H1 (cell line): ENCODE measurements around the gene RNF166. TPM values are rescaled to one million over a fixed set of nuclear protein-coding genes. Genes with fewer than 3 reads are reported as not detected.

Experiments
- CTCF ChIA-PET: fragments of 300-600 bp; sonication (Branson Sonifier 250); formaldehyde crosslinking; loops from one replicate; lab custom pipeline; 2021; ENCODE audit not compliant: partially characterized antibody; lab: Charles Lee
- POLR2A ChIA-PET: fragments of 300-600 bp; sonication (Branson Sonifier 250); formaldehyde crosslinking; loops from one replicate; lab custom pipeline; 2021; ENCODE audit warnings: inconsistent platforms; ENCODE audit not compliant: partially characterized antibody; lab: Charles Lee
- DNase-seq, 2 experiments: peaks; one replicate each; pipeline versions ENCODE4 v3.0.0 to v3.0.0-alpha.2; 2010 to 2022; ENCODE audit warnings: low spot score in 2 of 2, low read depth in 1 of 2, mixed read lengths in 1 of 2
- FAIRE-seq: peaks from 2 replicates; lab custom pipeline; 2011; peaks lifted over from hg19 to GRCh38; lab: Jason Lieb, UNC
- H2AFZ ChIP-seq: 2 replicates; pipeline ENCODE4 v1.8.1; 2012; ENCODE audit warnings: low read length, inconsistent platforms
- H2AK5ac ChIP-seq: 2 replicates; pipeline ENCODE4 v1.6.1; 2013; ENCODE audit warnings: low read depth, low read length
- H2BK120ac ChIP-seq: replicated peaks from 2 replicates; pipeline ENCODE3; 2013; ENCODE audit warnings: low read depth, low read length, inconsistent platforms
- H2BK12ac ChIP-seq: 2 replicates; pipeline ENCODE4 v1.6.1; 2013; ENCODE audit warnings: low read depth, low read length
- H2BK15ac ChIP-seq: 2 replicates; pipeline ENCODE4 v1.6.1; 2013; ENCODE audit warnings: low read length
- H2BK20ac ChIP-seq: 2 replicates; pipeline ENCODE4 v1.6.1; 2013; ENCODE audit warnings: low read length
- H2BK5ac ChIP-seq: 2 replicates; pipeline ENCODE4 v1.6.1; 2013; ENCODE audit warnings: low read depth, low read length
- H3K14ac ChIP-seq: 2 replicates; pipeline ENCODE4 v1.6.1; 2013; ENCODE audit warnings: inconsistent platforms; ENCODE audit not compliant: insufficient read length
- H3K18ac ChIP-seq: 2 replicates; pipeline ENCODE4 v1.6.1; 2013; ENCODE audit warnings: low read length; ENCODE audit errors: extremely low read depth
- H3K23ac ChIP-seq: 2 replicates; pipeline ENCODE4 v1.6.1; 2013; ENCODE audit warnings: inconsistent platforms; ENCODE audit not compliant: insufficient read length
- H3K23me2 ChIP-seq: 2 replicates; pipeline ENCODE4 v1.6.1; 2013; ENCODE audit warnings: low read depth, low read length
- H3K27ac ChIP-seq: 2 replicates; pipeline ENCODE4 v1.6.1; 2011; ENCODE audit warnings: low read depth, low read length, inconsistent platforms
- H3K27me3 ChIP-seq, 4 experiments: replicated peaks in 1 of 4; 1 replicate in 1 of 4; 2 replicates in 3 of 4; pipeline versions ENCODE4 v1.6.1 to v1.8.1; 2011 to 2013; ENCODE audit warnings: low read length in 3 of 4, mild to moderate bottlenecking in 3 of 4, inconsistent platforms in 2 of 4, mixed read lengths in 2 of 4, moderate library complexity in 1 of 4; ENCODE audit not compliant: control insufficient read depth in 3 of 4, insufficient read depth in 3 of 4; ENCODE audit errors: extremely low read depth in 1 of 4
- H3K36me3 ChIP-seq, 4 experiments: 2 replicates each; pipeline versions ENCODE4 v1.6.1 to v1.8.1; 2011 to 2013; ENCODE audit warnings: mild to moderate bottlenecking in 4 of 4, low read length in 3 of 4, moderate library complexity in 2 of 4, control low read depth in 1 of 4, inconsistent platforms in 1 of 4; ENCODE audit not compliant: insufficient read depth in 4 of 4, control insufficient read depth in 2 of 4
- H3K4ac ChIP-seq: replicated peaks from 2 replicates; pipeline ENCODE3; 2013; ENCODE audit warnings: low read length, low read depth, mixed read lengths, inconsistent platforms; ENCODE audit not compliant: insufficient read length
- H3K4me1 ChIP-seq, 4 experiments: replicated peaks in 1 of 4; 1 replicate in 1 of 4; 2 replicates in 3 of 4; pipeline versions ENCODE4 v1.6.1 to v1.8.1; 2011 to 2013; ENCODE audit warnings: low read length in 3 of 4, inconsistent platforms in 2 of 4, mixed read lengths in 1 of 4; ENCODE audit not compliant: insufficient read depth in 4 of 4, control insufficient read depth in 3 of 4
- H3K4me2 ChIP-seq, 2 experiments: 2 replicates each; pipeline versions ENCODE4 v1.6.1 to v1.8.1; 2011 to 2013; ENCODE audit warnings: low read depth in 2 of 2, low read length in 2 of 2, control low read depth in 1 of 2, inconsistent platforms in 1 of 2, mild to moderate bottlenecking in 1 of 2; ENCODE audit not compliant: insufficient read depth in 1 of 2
- H3K4me3 ChIP-seq, 4 experiments: fragments of 200-600, 300-600 bp in 1 of 4; sonication (generic), shearing (Covaris generic), sonication (Bioruptor Twin) in 1 of 4; 2 replicates each; pipeline versions ENCODE4 v1.5.1 to v1.8.1; 2011 to 2016; ENCODE audit warnings: low read length in 4 of 4, low read depth in 3 of 4, control low read depth in 2 of 4, inconsistent platforms in 2 of 4, mild to moderate bottlenecking in 2 of 4, mixed read lengths in 1 of 4, moderate library complexity in 1 of 4; ENCODE audit not compliant: insufficient read depth in 2 of 4; ENCODE audit errors: extremely low read depth in 1 of 4
- H3K56ac ChIP-seq: replicated peaks from 2 replicates; pipeline ENCODE3; 2013; ENCODE audit warnings: low read depth, mild to moderate bottlenecking, mixed read lengths, low read length, inconsistent platforms; ENCODE audit not compliant: insufficient read length
- H3K79me1 ChIP-seq: 2 replicates; pipeline ENCODE4 v1.6.1; 2013; ENCODE audit warnings: low read depth, low read length, control low read depth
- H3K79me2 ChIP-seq, 2 experiments: 2 replicates each; pipeline versions ENCODE4 v1.6.1 to v1.8.1; 2012 to 2013; ENCODE audit warnings: low read length in 2 of 2, mild to moderate bottlenecking in 2 of 2, inconsistent platforms in 1 of 2; ENCODE audit not compliant: insufficient read depth in 2 of 2, control insufficient read depth in 1 of 2
- H3K9ac ChIP-seq, 4 experiments: replicated peaks in 1 of 4; 1 replicate in 1 of 4; 2 replicates in 3 of 4; pipeline versions ENCODE4 v1.6.1 to v1.8.1; 2011 to 2013; ENCODE audit warnings: low read depth in 3 of 4, low read length in 3 of 4, control low read depth in 2 of 4, mild to moderate bottlenecking in 2 of 4, moderate library complexity in 2 of 4, inconsistent platforms in 1 of 4; ENCODE audit errors: extremely low read depth in 1 of 4
- H3K9me3 ChIP-seq, 2 experiments: 2 replicates each; pipeline versions ENCODE4 v1.6.1 to v1.8.1; 2012 to 2013; ENCODE audit warnings: mild to moderate bottlenecking in 2 of 2, moderate library complexity in 2 of 2, control low read depth in 1 of 2, inconsistent platforms in 1 of 2, low read depth in 1 of 2, low read length in 1 of 2, mixed read lengths in 1 of 2; ENCODE audit not compliant: insufficient read depth in 2 of 2
- H4K20me1 ChIP-seq, 2 experiments: replicated peaks in 1 of 2; 2 replicates each; pipeline versions ENCODE3 to v1.8.1; 2011 to 2013; ENCODE audit warnings: inconsistent platforms in 2 of 2, low read length in 2 of 2, mild to moderate bottlenecking in 1 of 2; ENCODE audit not compliant: insufficient read depth in 2 of 2, control insufficient read depth in 1 of 2
- H4K5ac ChIP-seq: 2 replicates; pipeline ENCODE4 v1.6.1; 2013; ENCODE audit warnings: low read length, low read depth, mixed read lengths, inconsistent platforms; ENCODE audit not compliant: insufficient read length
- H4K8ac ChIP-seq: 2 replicates; pipeline ENCODE4 v1.8.0; 2013; ENCODE audit warnings: mild to moderate bottlenecking, moderate library complexity, low read length, inconsistent platforms; ENCODE audit not compliant: insufficient read depth; ENCODE audit errors: extremely low read depth
- H4K91ac ChIP-seq: replicated peaks from 2 replicates; pipeline ENCODE3; 2013; ENCODE audit warnings: low read length, mixed read lengths, inconsistent platforms; ENCODE audit not compliant: insufficient read length
- CEBPB ChIP-seq: IDR thresholded peaks from 2 replicates; pipeline ENCODE4 v1.6.1; 2012; ENCODE audit warnings: low read depth, low read length
- CHD1 ChIP-seq: IDR thresholded peaks from 2 replicates; pipeline ENCODE4 v1.6.1; 2012; ENCODE audit warnings: low read depth, low read length, improper control_type of control experiment
- CTBP2 ChIP-seq: IDR thresholded peaks from 2 replicates; pipeline ENCODE4 v1.7.0; 2011; ENCODE audit warnings: borderline replicate concordance, mild to moderate bottlenecking, moderate library complexity, mixed read lengths, low read length; ENCODE audit not compliant: insufficient read depth, insufficient read length
- E2F6 ChIP-seq: IDR thresholded peaks from 2 replicates; pipeline ENCODE4 v1.6.1; 2012; ENCODE audit warnings: inconsistent platforms
- MAFK ChIP-seq: IDR thresholded peaks from 2 replicates; pipeline ENCODE4 v1.6.1; 2012; ENCODE audit warnings: low read depth, mild to moderate bottlenecking, improper control_type of control experiment, low read length
- RAD21 ChIP-seq, 2 experiments: IDR thresholded peaks in 1 of 2; conservative IDR thresholded peaks in 1 of 2; 2 replicates each; pipeline ENCODE4 v1.6.1; 2011; ENCODE audit warnings: low read depth in 2 of 2, low read length in 2 of 2, improper control_type of control experiment in 1 of 2, inconsistent platforms in 1 of 2, mild to moderate bottlenecking in 1 of 2, moderate library complexity in 1 of 2
- RXRA ChIP-seq: IDR thresholded peaks from 2 replicates; pipeline ENCODE4 v1.6.1; 2011; ENCODE audit warnings: low read depth, mild to moderate bottlenecking, low read length, moderate library complexity; ENCODE audit not compliant: insufficient read depth
- SIN3A ChIP-seq, 2 experiments: IDR thresholded peaks in 1 of 2; conservative IDR thresholded peaks in 1 of 2; 2 replicates each; pipeline ENCODE4 v1.6.1; 2011 to 2012; ENCODE audit warnings: low read length in 2 of 2, improper control_type of control experiment in 1 of 2, low read depth in 1 of 2, mild to moderate bottlenecking in 1 of 2
- WGBS, 2 experiments: shearing (Covaris generic) in 1 of 2; methylation state at CpG; one replicate each; pipeline versions ENCODE4 v1.1.6 to v1.1.7; 2013 to 2015; ENCODE audit warnings: low lambda C conversion rate in 2 of 2, mixed read lengths in 2 of 2, inconsistent platforms in 1 of 2, low coverage in 1 of 2, missing lambda C conversion rate in 1 of 2; ENCODE audit not compliant: insufficient replicate concordance in 2 of 2, insufficient coverage in 1 of 2, insufficient read length in 1 of 2; ENCODE audit errors: extremely low coverage in 1 of 2, missing lambda C conversion rate in 1 of 2; 5-methylcytosine and 5-hydroxymethylcytosine counted together
- polyA plus RNA-seq, 7 experiments: library from polyadenylated mRNA; depleted of rRNA in 3 of 7; stranded (reverse) in 5 of 7; unstranded in 2 of 7; fragments of >200 nt in 5 of 7; fragments of 200-250 nt in 2 of 7; gene quantifications; 1 replicate in 5 of 7; 2 replicates in 1 of 7; 4 replicates in 1 of 7; pipeline versions ENCODE4 v1.2.1 to v1.2.3, GENCODE V29; 2011 to 2013; ENCODE audit warnings: missing spikeins in 2 of 7, mixed read lengths in 2 of 7
- total RNA-seq: library from RNA; stranded (reverse); fragmentation: NEBNext Ultra II Directional; extraction: Animal tissue kit (Norgen Biotek cat#: 25700); gene quantifications from 2 replicates; pipeline ENCODE4 v1.2.1, GENCODE V29; 2021

RNF166 gene
- total and polyA plus RNA-seq, 2 of the 8 experiments (the other 6 are each of a cell fraction or from before 2014, with no cell fraction given) = 29.8 to 31.2 TPM

GRCh38 chr16:88716601-88717001 lies 10.4 kb upstream of the RNF166 start:
- H3K4me2 ChIP-seq = no peak overlapping the region
- WGBS, 2 experiments = 91% methylated on average over 21 of the region's 21 CpGs; no CpG with 5 or more reads in 1 of the 2 experiments
- H3K36me3 ChIP-seq = peaks cover 4 to 41% (median 23%) of the 10 kb centered on the region in 4 experiments; a peak in 5 of 8 replicates
- no peak overlapping the region for H3K23ac ChIP-seq
- H4K20me1 ChIP-seq = peaks cover 6 to 16% of the 10 kb centered on the region in 2 experiments
- H2BK20ac ChIP-seq = no peak overlapping the region
- H4K5ac ChIP-seq = no peak overlapping the region
- no peak overlapping the region for H2BK120ac ChIP-seq
- H3K56ac ChIP-seq = no peak overlapping the region
- H3K4me1 ChIP-seq = peaks cover 0 to 1% (median 0%) of the 10 kb centered on the region in 4 experiments; a peak in 1 of 7 replicates
- H3K4ac ChIP-seq = no peak overlapping the region
- H3K9ac ChIP-seq = no peak overlapping the region
- H2BK5ac ChIP-seq = no peak overlapping the region
- no peak overlapping the region for H2AFZ ChIP-seq
- no peak overlapping the region for H3K27ac ChIP-seq
- FAIRE-seq = no peak
- H3K79me1 ChIP-seq = no peaks in the 10 kb centered on the region
- no peak for DNase-seq
- TF ChIP-seq SIN3A (conservative IDR thresholded peaks at IDR 0.05 in 1 of 2, IDR thresholded peaks at IDR 0.05 in 1 of 2; ENCODE audit: low read depth in 1 of 2, low read length in 2 of 2) (no peak), RAD21 (IDR thresholded peaks at IDR 0.05 in 1 of 2, conservative IDR thresholded peaks at IDR 0.05 in 1 of 2; ENCODE audit: low read depth in 2 of 2, low read length in 2 of 2) (no peak), E2F6 (no peak), RXRA (no peak), CTBP2 (no peak), CHD1 (no peak), CEBPB (no peak), MAFK (no peak)
- TF ChIP-seq, all 59 proteins: peak for 0
- no peaks in the 10 kb centered on the region for H3K79me2 ChIP-seq
- H3K14ac ChIP-seq = no peak overlapping the region
- ChIA-PET POLR2A (interaction anchor here (0.6 to 1.4 kb wide), 4 partner anchors 8 to 93 kb away, joined by 3 to 5 read pairs (median 4); no protein-coding TSS in a partner anchor), CTCF (interaction anchor here (1.2 to 3.0 kb wide), 5 partner anchors 10 to 282 kb away, joined by 3 to 16 read pairs (median 3); partner anchors contain the start of genes CTU2 and RNF166)
- H3K18ac ChIP-seq = no peak overlapping the region
- H2BK12ac ChIP-seq = no peak overlapping the region
- no peak overlapping the region for H4K91ac ChIP-seq
- no peak overlapping the region for H2BK15ac ChIP-seq
- no peaks in the 10 kb centered on the region for H3K9me3 ChIP-seq
- H3K27me3 ChIP-seq = no peaks in the 10 kb centered on the region
- no peak overlapping the region for H4K8ac ChIP-seq
- H3K4me3 ChIP-seq = no peak overlapping the region
- H2AK5ac ChIP-seq = no peak overlapping the region
- H3K23me2 ChIP-seq = no peaks in the 10 kb centered on the region
